IgD-negative memory B cell (primary cell): ENCODE data around the gene FAM110A. TPM values are rescaled to one million over a fixed set of nuclear protein-coding genes. Genes with fewer than 3 reads are reported as not detected.

Source experiments
- H3K27ac Mint-ChIP-seq, 3 donors: one replicate each; pipeline ENCODE4 v1.8.0; 2020 to 2022; ENCODE audit warnings: mild to moderate bottlenecking in 3 of 3, mixed read lengths in 3 of 3, moderate library complexity in 1 of 3
- H3K27me3 Mint-ChIP-seq: one replicate; pipeline ENCODE4 v1.8.0; 2021; ENCODE audit warnings: mixed read lengths
- H3K36me3 Mint-ChIP-seq: one replicate; pipeline ENCODE4 v1.8.0; 2020; ENCODE audit warnings: mild to moderate bottlenecking, mixed read lengths
- H3K4me1 Mint-ChIP-seq, 3 donors: one replicate each; pipeline ENCODE4 v1.8.0; 2020 to 2022; ENCODE audit warnings: mixed read lengths in 3 of 3, mild to moderate bottlenecking in 1 of 3
- H3K4me3 Mint-ChIP-seq, 4 donors: one replicate each; pipeline ENCODE4 v1.8.0; 2020 to 2022; ENCODE audit warnings: mild to moderate bottlenecking in 4 of 4, mixed read lengths in 4 of 4, moderate library complexity in 3 of 4
- H3K9me3 Mint-ChIP-seq, 3 donors: one replicate each; pipeline ENCODE4 v1.8.0; 2020 to 2021; ENCODE audit warnings: mixed read lengths in 3 of 3, mild to moderate bottlenecking in 1 of 3
- polyA plus RNA-seq: library from polyadenylated mRNA; unstranded; fragments of 300-500 nt; fragmentation: Illumina TruSeq; gene quantifications from one replicate; pipeline ENCODE4 v1.2.3, GENCODE V29; 2021

FAM110A gene
- polyA plus RNA-seq, 1 donor from 2014 or later, result 19.3 TPM

- H3K27me3 Mint-ChIP-seq, result peaks cover 8% of the 10 kb centered on the region
- no peaks in the 10 kb centered on the region for H3K9me3 Mint-ChIP-seq
- H3K36me3 Mint-ChIP-seq, result peaks cover 4% of the 10 kb centered on the region
- H3K4me1 Mint-ChIP-seq, result peaks cover 0 to 3% (median 1%) of the 10 kb centered on the region in 3 donors
- peak overlapping the region in 1 of 3 donors; percentile 71 for H3K27ac Mint-ChIP-seq
- H3K4me3 Mint-ChIP-seq, result no peak overlapping the region
Measured at GRCh38 chr20:869606-870005, 36.1 kb downstream of the FAM110A start.

DNA sequence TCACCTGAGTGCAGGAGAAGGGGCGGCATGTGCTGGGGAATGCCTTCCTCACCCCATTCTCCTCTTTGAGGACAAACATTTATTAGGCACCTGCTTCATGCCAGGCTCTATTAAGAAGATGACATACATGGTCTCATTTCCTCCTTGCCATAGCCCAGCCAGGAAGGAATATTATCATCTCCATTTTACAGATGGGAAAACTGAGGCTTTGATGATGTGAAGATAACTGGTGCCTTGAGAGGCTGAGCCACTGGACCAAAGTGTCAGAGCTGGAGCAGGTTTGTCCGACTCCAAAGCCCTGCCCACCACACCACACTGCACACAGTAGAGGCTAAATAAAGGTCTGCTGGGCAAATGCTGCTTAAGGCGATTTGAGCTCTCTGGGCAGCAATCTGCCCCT is 37.2 kb downstream of the FAM110A start:
- Mint-ChIP-seq H3K9me3 (no peaks in the 10 kb centered on the region), H3K4me3 (no peak overlapping the region), H3K4me1 (peaks cover 0 to 3% (median 1%) of the 10 kb centered on the region in 3 donors), H3K27me3 (peaks cover 8% of the 10 kb centered on the region), H3K36me3 (peaks cover 4% of the 10 kb centered on the region), H3K27ac (no peak overlapping the region)

- Mint-ChIP-seq H3K36me3 (peaks cover 4% of the 10 kb centered on the region), H3K4me1 (peaks cover 0 to 3% (median 1%) of the 10 kb centered on the region in 3 donors), H3K27me3 (peaks cover 8% of the 10 kb centered on the region), H3K4me3 (no peak overlapping the region), H3K9me3 (no peaks in the 10 kb centered on the region), H3K27ac (no peak overlapping the region)
Measured at GRCh38 chr20:871436-871835, 37.9 kb downstream of the FAM110A start.

- Mint-ChIP-seq H3K9me3 (no peaks in the 10 kb centered on the region), H3K36me3 (peaks cover 4% of the 10 kb centered on the region), H3K27ac (no peak overlapping the region), H3K4me3 (no peak overlapping the region), H3K4me1 (peaks cover 0 to 3% (median 1%) of the 10 kb centered on the region in 3 donors), H3K27me3 (peaks cover 8% of the 10 kb centered on the region)
Measured at GRCh38 chr20:871948-872347, 38.4 kb downstream of the FAM110A start.

- H3K9me3 Mint-ChIP-seq, result no peaks in the 10 kb centered on the region
- peaks cover 8% of the 10 kb centered on the region for H3K27me3 Mint-ChIP-seq
- H3K27ac Mint-ChIP-seq, result peak overlapping the region in 1 of 3 donors; percentile 22
- peaks cover 0 to 3% (median 1%) of the 10 kb centered on the region in 3 donors for H3K4me1 Mint-ChIP-seq
- H3K36me3 Mint-ChIP-seq, result peaks cover 4% of the 10 kb centered on the region
- no peak overlapping the region for H3K4me3 Mint-ChIP-seq
Measured at GRCh38 chr20:872855-873520, 39.5 kb downstream of the FAM110A start.

- Mint-ChIP-seq H3K27ac (no peak overlapping the region), H3K4me3 (no peak overlapping the region), H3K36me3 (peaks cover 4% of the 10 kb centered on the region), H3K4me1 (peaks cover 0 to 3% (median 1%) of the 10 kb centered on the region in 3 donors), H3K9me3 (no peaks in the 10 kb centered on the region), H3K27me3 (peaks cover 8% of the 10 kb centered on the region)
Measured at GRCh38 chr20:873875-874607, 40.5 kb downstream of the FAM110A start.

DNA sequence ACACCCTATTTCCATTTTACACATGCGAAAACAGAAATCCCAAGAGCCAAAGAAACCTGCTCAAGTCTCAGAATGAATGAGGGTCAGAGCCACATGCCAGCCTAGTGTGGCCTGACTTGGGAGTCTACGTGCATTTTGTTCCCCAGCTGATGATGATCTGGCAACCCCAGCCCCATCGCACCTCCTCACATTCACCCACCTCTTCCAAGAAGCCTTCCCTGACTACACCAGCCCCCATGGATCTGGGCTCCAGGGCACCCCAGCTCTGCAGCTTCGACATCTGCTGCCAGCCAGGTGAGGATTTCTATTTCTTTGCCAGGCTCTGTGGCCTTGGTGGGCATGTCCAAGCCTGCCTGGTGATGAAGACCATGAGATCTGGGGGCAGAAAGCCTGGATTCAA is 41.6 kb downstream of the FAM110A start:
- no peak overlapping the region for H3K27ac Mint-ChIP-seq
- peaks cover 6% of the 10 kb centered on the region for H3K27me3 Mint-ChIP-seq
- H3K9me3 Mint-ChIP-seq, result no peaks in the 10 kb centered on the region
- H3K4me3 Mint-ChIP-seq, result no peak overlapping the region
- H3K36me3 Mint-ChIP-seq, result peaks cover 4% of the 10 kb centered on the region
- peaks cover 0 to 3% (median 1%) of the 10 kb centered on the region in 3 donors for H3K4me1 Mint-ChIP-seq

GRCh38 chr20:877814-878213 is 44.3 kb downstream of the FAM110A start:
- Mint-ChIP-seq H3K9me3 (no peaks in the 10 kb centered on the region), H3K4me3 (no peak overlapping the region), H3K27me3 (peaks cover 6% of the 10 kb centered on the region), H3K36me3 (peaks cover 4% of the 10 kb centered on the region), H3K27ac (no peak overlapping the region), H3K4me1 (peaks cover 0 to 3% (median 1%) of the 10 kb centered on the region in 3 donors)

- no peak overlapping the region for H3K27ac Mint-ChIP-seq
- H3K36me3 Mint-ChIP-seq, result peaks cover 6% of the 10 kb centered on the region
- no peak overlapping the region for H3K4me3 Mint-ChIP-seq
- peaks cover 0 to 1% (median 0%) of the 10 kb centered on the region in 3 donors for H3K4me1 Mint-ChIP-seq
- no peaks in the 10 kb centered on the region for H3K27me3 Mint-ChIP-seq
- H3K9me3 Mint-ChIP-seq, result no peaks in the 10 kb centered on the region
Measured at GRCh38 chr20:878511-879307, 45.2 kb downstream of the FAM110A start.

DNA sequence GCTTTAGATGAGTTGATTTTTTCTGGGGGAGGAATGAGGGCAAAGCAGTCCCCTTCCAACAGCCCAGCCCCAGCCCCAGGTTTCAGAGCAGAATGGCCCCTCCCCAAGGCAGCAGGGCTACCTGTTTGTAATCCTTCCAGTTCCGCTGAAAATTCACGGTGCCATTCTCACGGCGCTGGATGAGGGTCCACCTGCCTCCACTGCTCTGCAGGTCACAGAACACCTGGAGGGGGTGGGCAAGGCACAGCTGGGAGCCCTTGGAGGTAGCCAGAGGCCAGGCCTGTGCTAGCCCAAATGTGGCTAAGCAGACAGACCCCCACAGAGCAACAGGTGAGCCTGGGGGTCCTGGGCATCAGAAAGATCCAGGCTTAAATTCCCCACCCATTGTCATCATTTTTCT is 46.1 kb downstream of the FAM110A start:
- no peaks in the 10 kb centered on the region for H3K9me3 Mint-ChIP-seq
- H3K4me1 Mint-ChIP-seq, result no peaks in the 10 kb centered on the region
- peaks cover 6% of the 10 kb centered on the region for H3K36me3 Mint-ChIP-seq
- H3K4me3 Mint-ChIP-seq, result no peak overlapping the region
- no peak overlapping the region for H3K27ac Mint-ChIP-seq
- H3K27me3 Mint-ChIP-seq, result peaks cover 5% of the 10 kb centered on the region

- H3K9me3 Mint-ChIP-seq, result no peaks in the 10 kb centered on the region
- H3K27me3 Mint-ChIP-seq, result peaks cover 14% of the 10 kb centered on the region
- peaks cover 0 to 3% (median 0%) of the 10 kb centered on the region in 3 donors for H3K4me1 Mint-ChIP-seq
- no peak overlapping the region for H3K27ac Mint-ChIP-seq
- peaks cover 3% of the 10 kb centered on the region for H3K36me3 Mint-ChIP-seq
- peak overlapping the region in 1 of 4 donors; percentile 6 for H3K4me3 Mint-ChIP-seq
Measured at GRCh38 chr20:881051-881782, 47.7 kb downstream of the FAM110A start.

- Mint-ChIP-seq H3K36me3 (peaks cover 3% of the 10 kb centered on the region), H3K27ac (no peak overlapping the region), H3K4me1 (peaks cover 0 to 3% (median 0%) of the 10 kb centered on the region in 3 donors), H3K27me3 (peaks cover 14% of the 10 kb centered on the region), H3K9me3 (no peaks in the 10 kb centered on the region), H3K4me3 (no peak overlapping the region)
Measured at GRCh38 chr20:881783-882144, 48.2 kb downstream of the FAM110A start.

DNA sequence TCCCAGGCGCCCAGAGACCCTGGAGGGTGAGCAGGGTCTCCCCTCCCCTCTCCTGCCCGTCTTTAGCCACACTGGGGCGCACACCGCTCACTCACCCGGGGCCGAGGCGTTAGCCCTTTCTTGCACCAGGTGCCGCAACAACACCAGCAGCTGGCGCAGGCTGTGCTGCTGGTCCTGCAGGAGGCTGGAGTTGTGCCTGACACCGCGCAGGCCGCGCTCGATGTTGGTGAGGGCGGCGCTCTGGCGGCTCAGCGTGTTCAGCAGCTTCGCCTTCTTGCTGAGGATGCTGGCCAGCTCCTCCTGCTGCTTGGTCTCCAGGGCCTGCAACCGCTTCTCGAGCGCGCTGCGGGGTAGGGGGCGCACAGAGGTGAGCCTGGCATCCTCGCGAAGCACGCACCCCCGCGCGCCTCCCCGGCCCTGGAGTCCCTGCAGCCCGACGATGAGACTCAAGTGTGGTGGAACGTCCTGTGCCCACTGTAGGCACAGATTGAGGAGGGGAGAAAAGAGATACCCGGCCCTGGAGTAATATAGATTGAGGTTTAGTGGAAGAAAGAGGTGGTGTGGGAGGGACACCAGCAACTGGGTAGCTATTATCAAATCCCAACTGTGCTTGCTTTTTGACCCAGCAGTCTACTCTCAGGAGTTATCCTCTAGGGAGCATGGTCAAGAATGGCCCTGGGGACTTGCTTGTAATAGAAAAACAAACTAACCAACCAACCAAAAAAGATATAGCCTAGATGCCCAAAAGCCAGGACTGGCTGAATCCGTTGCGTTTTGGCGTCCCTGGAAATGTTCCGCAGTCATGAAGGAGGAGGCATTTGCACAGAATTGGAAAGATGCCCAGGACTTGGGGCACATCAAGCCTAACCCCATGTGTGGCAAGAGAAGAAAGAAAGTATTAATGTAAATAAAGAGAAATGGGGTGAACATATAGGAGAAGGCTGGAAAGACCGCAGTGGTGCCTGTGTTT is 51.8 kb downstream of the FAM110A start:
- H3K4me1 Mint-ChIP-seq, result peaks cover 0 to 3% (median 2%) of the 10 kb centered on the region in 3 donors
- no peaks in the 10 kb centered on the region for H3K9me3 Mint-ChIP-seq
- peak overlapping the region in 2 of 4 donors; percentile 39 to 47 for H3K4me3 Mint-ChIP-seq
- peaks cover 3% of the 10 kb centered on the region for H3K36me3 Mint-ChIP-seq
- H3K27ac Mint-ChIP-seq, result no peak overlapping the region
- peaks cover 17% of the 10 kb centered on the region for H3K27me3 Mint-ChIP-seq

DNA sequence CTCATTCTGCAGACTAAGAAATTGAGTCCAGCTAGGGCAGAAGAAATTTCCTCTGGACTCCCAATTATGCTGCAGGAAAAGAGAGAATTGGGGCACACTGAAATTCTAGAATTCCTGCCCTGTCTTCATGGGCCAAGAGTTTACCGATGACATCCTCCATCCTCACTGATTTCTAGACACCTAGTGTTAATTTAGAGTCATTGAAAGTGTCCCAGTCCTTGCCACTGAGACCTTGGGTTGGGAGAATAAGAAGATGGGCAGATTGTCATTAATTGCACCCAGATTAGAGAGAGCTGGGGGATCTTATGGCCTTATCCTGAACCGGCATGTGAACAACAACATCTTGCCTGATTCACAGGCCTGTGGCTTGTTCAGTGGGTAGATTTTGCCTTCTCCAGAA is 53.6 kb downstream of the FAM110A start:
- H3K27ac Mint-ChIP-seq, result no peak overlapping the region
- H3K36me3 Mint-ChIP-seq, result peaks cover 3% of the 10 kb centered on the region
- no peaks in the 10 kb centered on the region for H3K9me3 Mint-ChIP-seq
- H3K4me3 Mint-ChIP-seq, result no peak overlapping the region
- H3K27me3 Mint-ChIP-seq, result peaks cover 29% of the 10 kb centered on the region
- peaks cover 5 to 13% (median 8%) of the 10 kb centered on the region in 3 donors for H3K4me1 Mint-ChIP-seq
